Sigmoid colon (tissue), 4 donors: ENCODE measurements around the gene GMDS.

Experiments
- EP300 ChIP-seq, 4 donors: sonication (generic); formaldehyde crosslinking; IDR thresholded peaks; one replicate each; pipeline ENCODE4 v1.6.1; 2017; ENCODE audit warnings: antibody characterized with exemption in 4 of 4
- POLR2A ChIP-seq, 2 donors: fragments of 450-650 bp; IDR thresholded peaks; one replicate each; pipeline ENCODE4 v1.6.1; 2016; ENCODE audit warnings: antibody characterized with exemption in 2 of 2, mild to moderate bottlenecking in 2 of 2, moderate library complexity in 2 of 2
- TF ChIP-seq, protein P1 (sequence below), 4 experiments: fragments of 450-650 bp in 3 of 4; fragments of 200-600 bp in 1 of 4; IDR thresholded peaks; one replicate each; pipeline ENCODE4 v1.5.1; 2016 to 2019; ENCODE audit warnings: antibody characterized with exemption in 4 of 4, mild to moderate bottlenecking in 3 of 4, moderate library complexity in 2 of 4

- TF ChIP-seq POLR2A (IDR thresholded peaks at IDR 0.05) (no peak), EP300 (IDR thresholded peaks at IDR 0.05) (no peak)
- TF ChIP-seq, protein P1, sequence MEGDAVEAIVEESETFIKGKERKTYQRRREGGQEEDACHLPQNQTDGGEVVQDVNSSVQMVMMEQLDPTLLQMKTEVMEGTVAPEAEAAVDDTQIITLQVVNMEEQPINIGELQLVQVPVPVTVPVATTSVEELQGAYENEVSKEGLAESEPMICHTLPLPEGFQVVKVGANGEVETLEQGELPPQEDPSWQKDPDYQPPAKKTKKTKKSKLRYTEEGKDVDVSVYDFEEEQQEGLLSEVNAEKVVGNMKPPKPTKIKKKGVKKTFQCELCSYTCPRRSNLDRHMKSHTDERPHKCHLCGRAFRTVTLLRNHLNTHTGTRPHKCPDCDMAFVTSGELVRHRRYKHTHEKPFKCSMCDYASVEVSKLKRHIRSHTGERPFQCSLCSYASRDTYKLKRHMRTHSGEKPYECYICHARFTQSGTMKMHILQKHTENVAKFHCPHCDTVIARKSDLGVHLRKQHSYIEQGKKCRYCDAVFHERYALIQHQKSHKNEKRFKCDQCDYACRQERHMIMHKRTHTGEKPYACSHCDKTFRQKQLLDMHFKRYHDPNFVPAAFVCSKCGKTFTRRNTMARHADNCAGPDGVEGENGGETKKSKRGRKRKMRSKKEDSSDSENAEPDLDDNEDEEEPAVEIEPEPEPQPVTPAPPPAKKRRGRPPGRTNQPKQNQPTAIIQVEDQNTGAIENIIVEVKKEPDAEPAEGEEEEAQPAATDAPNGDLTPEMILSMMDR (IDR thresholded peaks at IDR 0.05) = no peak
Observed at GRCh38 chr6:1851681-1852456, 393.5 kb downstream of the GMDS start.
